Epithelial cell of prostate (primary cell): ENCODE data around the gene IL1R1.
"Not testable (repeated sequence)": the region's sequence is repeated elsewhere in the genome, so short reads cannot be mapped to it uniquely, and the experiment has no call there.

ENCODE experiments used
- DNase-seq: peaks from one replicate; pipeline ENCODE4 v3.0.0-alpha.2; 2011; ENCODE audit warnings: low read depth, low spot score
- H3K27ac ChIP-seq: fragments of 450-650 bp; 2 replicates; pipeline ENCODE4 v1.5.1; 2017; ENCODE audit warnings: mild to moderate bottlenecking

IL1R1 gene, protein sequence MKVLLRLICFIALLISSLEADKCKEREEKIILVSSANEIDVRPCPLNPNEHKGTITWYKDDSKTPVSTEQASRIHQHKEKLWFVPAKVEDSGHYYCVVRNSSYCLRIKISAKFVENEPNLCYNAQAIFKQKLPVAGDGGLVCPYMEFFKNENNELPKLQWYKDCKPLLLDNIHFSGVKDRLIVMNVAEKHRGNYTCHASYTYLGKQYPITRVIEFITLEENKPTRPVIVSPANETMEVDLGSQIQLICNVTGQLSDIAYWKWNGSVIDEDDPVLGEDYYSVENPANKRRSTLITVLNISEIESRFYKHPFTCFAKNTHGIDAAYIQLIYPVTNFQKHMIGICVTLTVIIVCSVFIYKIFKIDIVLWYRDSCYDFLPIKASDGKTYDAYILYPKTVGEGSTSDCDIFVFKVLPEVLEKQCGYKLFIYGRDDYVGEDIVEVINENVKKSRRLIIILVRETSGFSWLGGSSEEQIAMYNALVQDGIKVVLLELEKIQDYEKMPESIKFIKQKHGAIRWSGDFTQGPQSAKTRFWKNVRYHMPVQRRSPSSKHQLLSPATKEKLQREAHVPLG

DNA sequence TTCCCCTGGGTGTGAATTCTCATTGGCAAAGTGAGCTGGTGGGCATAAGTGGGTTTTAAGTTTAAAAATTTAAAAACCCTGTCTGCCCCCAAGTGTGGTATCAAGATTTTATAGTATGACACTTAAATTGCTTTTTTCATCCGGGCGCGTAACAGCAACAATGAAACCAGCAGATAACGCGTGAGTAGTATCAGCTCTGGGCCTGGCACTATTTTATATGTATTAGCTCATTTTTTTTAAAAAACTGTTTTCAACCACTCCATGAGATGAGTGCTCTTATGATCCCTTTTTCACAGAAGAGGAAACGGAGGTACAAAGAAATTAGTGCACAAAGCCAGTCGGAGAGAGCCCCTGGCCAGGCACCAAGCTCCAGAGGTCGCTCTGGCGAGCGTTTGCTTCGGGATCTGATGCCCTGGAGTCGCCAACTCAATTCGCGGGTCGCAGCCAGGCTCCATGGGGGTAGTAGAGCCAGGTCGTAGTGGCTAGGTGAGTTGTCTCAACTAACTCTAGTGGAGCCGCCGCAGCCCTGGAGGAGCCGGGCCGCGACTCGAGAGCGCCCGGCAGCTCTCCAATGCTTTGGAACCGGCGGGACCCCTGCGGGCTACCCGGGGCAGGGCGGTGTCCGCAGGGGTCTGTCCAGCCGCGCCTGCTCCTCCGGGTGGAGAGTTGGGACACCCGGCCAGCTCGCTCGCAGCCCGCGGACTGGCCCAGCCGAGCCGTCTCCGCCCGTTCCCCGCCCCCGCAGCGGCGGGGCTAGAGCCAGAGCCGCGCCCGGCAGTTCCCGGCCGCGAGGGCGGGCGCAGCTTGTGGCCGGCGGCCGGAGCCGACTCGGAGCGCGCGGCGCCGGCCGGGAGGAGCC is at the start of gene IL1R1:
IL1R1 (plus strand) TSS at position 777 of the 859 bp plus-strand sequence. CDS start 14,979 bp downstream, outside the sequence.
- H3K27ac ChIP-seq: peak within 1 kb of the TSS; percentile 47
- DNase-seq: no peak

DNA sequence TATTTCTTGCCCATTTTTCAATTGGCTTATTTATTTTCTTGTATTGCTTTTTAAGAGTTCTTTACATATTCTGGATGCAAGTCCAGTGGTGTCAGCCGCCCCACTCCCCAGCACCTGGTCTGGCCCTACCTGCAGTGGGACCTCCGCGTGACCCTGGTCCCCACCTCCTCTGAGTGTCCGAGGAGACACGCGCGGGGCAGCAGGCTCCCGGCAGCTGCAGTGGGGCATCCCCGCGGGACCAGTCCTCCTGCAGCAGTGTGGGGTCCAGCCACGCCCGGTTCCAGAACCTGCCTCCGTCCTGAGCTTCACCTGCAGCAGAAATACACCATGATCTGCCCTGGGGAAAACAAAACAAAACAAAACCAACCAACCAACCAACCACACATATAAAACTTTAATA is 48.9 kb upstream of the IL1R1 start:
- H3K27ac ChIP-seq: no peak overlapping the region
- no peak for DNase-seq

DNA sequence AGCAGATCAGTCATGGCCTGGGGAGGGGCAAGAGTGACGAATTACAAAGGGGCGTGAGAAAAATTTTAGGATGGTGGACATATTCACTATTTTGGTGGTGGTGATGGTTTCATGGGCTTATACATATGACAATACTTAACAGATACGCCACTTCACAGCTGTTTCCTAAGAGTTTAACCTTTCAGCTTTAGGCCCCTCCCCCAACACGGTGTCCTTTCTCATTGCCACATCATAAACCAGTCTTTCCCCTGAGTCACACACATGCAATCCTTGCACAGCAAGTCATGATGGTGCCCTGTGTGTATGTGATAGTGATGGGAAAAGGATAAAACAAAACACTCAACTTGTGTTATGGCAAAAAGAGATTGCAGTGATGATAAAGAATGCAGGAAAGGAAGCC is 47.6 kb upstream of the IL1R1 start:
- DNase-seq: peak; percentile 81
- peak overlapping the region; percentile 30 for H3K27ac ChIP-seq

DNA sequence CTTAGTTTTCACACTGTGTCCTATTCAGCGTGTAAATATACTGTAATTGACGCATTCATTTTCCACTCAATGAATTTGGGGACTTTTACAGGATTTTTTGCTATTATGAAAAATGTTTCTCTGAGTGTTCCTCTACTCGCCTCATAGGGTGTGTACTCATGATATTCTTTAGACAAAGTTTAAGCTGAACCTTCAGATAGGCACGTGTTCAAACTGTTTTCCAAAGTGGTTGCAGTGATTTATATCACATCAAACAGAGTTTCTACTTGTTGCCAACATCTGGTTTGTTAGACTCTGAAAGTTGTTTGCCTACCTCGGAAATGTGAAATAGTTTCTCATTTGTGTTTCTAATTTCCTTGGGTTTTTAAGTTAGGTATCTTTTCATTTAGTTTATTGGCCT is 46.4 kb upstream of the IL1R1 start:
- H3K27ac ChIP-seq: no peak overlapping the region
- no peak for DNase-seq

DNA sequence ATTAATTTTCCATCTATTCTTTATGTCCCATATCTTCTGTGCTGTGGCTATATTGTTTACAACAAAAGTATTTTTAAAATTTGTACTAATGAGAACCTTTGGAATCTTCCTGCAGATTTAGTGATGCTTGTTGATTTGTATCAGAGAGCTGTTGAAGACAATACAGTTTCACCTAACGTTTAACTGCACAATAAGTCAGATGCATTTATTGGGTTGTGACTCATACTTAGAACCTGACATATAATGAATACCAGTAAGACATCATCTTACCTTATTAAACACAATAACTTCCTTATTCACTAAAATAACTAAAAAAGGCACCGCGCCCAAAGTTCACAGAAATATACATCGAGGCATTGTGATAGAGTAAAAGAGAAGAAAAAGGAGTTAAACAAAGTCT is 43.8 kb upstream of the IL1R1 start:
- H3K27ac ChIP-seq: peak overlapping the region; percentile 73
- peak; percentile 84 for DNase-seq

- H3K27ac ChIP-seq: peak overlapping the region; percentile 73
- DNase-seq: peak; percentile 44
Observed at GRCh38 chr2:102099536-102100298, 42.8 kb upstream of the IL1R1 start.

- H3K27ac ChIP-seq: peak overlapping the region; percentile 73
- peak; percentile 95 for DNase-seq
Observed at GRCh38 chr2:102100371-102101096, 42.0 kb upstream of the IL1R1 start.

DNA sequence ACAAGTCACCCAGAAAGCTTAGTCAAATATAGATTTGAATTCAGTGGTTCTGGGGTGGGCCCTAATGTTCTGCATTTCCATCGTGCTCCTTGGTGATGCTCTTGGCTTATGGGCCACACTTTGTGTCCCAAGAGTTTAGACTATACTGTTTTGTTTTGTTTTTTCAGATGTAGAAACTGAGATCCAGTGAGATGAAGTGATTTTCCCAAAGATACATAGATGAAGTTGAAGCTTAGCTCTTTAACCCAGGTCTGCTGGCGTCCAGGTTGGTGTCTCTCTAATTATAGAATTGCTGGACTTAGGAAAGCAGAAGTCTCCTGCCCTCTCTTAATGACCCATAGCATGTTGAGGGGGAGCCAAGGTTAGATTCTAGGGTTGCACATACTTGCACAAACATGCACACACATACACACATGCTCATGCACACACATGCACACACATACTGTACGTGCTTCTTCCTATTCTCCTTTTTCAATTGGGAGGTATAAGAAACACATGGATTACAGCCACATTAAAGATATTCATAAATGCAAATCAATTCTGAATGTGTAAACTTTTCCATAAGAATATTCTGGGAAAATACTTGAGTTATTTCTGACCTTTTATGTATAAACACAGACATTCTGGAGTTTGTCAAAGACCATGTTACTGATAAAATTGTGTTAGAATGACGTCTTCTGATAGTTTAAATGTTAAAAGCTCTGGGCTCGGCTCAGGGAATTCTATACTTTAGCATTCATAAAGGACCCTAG is 41.3 kb upstream of the IL1R1 start:
- no peak for DNase-seq
- H3K27ac ChIP-seq: peak overlapping the region; percentile 73

- no peak overlapping the region for H3K27ac ChIP-seq
- no peak for DNase-seq
Observed at GRCh38 chr2:102101849-102102635, 40.5 kb upstream of the IL1R1 start.

DNA sequence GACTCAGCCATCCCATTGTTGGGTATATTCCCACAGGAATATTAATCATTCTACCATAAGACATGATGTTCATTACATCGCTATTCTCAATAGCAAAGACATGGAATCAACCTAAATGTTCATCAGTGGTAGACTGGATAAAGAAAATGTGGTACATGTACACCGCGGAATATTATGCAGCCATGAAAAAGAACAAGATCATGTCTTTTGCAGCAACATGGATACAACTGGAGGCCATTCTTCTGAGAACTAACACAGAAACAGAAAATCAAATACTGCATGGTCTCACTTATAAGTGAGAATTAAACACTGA is 40.0 kb upstream of the IL1R1 start:
- H3K27ac ChIP-seq, DNase-seq: not testable (repeated sequence)

GRCh38 chr2:102103284-102103683 is 39.3 kb upstream of the IL1R1 start:
- DNase-seq: no peak
- no peak overlapping the region for H3K27ac ChIP-seq

DNA sequence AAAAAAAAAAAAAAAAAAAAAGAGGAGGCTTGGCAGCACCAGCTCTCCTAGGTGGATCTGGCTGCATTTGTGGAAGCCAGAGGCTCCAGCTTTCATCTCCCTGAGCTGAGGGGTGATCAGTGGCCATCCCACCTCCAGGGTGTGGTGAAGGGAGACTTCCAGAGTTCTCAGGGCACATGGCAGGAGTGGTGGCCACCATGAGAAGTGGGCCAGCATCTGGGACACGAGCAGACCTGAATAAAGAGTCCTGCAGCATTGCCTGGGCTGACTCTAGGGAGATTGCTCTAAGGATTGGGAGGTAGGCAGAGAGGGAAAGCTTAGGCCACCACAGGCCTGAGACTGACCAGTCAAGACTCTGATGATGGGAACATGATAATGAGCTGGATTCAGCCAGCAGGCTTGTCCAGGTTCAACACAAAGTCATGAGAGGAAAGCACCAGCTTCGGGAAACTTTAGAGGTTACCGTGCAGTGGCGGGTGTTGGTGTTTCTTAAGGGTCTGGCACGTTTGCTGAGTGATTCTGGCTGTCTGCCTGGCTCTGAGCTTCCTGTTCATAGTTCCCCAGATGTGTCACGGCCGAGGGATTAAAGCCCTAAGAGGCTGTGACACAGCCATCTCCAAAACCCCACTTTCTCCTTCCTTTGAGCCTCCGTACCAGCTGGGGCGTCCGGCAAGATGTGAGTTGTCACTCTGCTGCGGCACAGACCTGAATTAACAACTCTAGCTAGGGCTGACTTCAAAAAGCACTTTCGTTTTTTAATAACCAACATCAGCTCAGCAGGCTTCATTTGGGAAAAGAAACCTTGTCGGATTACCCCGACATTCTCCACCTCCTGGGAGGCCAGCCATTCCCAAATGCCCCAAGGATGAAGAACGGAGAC is 38.3 kb upstream of the IL1R1 start:
- no peak for DNase-seq
- peak overlapping the region; percentile 5 for H3K27ac ChIP-seq

DNA sequence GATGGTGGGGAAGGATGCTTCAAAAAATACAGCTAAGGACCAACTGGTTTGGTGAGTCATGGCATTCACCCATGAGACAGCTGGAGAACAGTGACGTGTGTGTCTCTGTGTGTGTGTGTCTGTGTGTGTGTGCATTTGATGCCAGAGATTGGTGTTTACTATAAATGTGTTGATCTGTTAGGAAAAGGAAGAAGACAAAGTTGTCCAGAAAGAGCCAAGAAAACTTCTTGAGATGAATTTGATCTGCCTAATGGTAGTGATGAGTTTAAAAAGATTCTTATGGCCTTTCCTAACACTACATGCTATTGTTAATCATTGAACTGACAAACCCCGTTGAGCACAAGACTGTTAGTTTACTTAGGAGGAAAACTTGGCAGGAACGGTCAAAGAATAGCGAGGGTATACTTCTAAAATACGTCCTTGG is 36.4 kb upstream of the IL1R1 start:
- no peak overlapping the region for H3K27ac ChIP-seq
- no peak for DNase-seq

GRCh38 chr2:102106813-102107740 is 35.5 kb upstream of the IL1R1 start:
- DNase-seq, H3K27ac ChIP-seq: not testable (repeated sequence)

GRCh38 chr2:102107741-102108070 is 34.8 kb upstream of the IL1R1 start:
- no peak for DNase-seq
- no peak overlapping the region for H3K27ac ChIP-seq

GRCh38 chr2:102109016-102109415 is 33.5 kb upstream of the IL1R1 start:
- H3K27ac ChIP-seq: no peak overlapping the region
- no peak for DNase-seq
